GM18868 (cell line): ENCODE results near the gene QDPR.
"Not testable (repeated sequence)": the region's sequence is repeated elsewhere in the genome, so short reads cannot be mapped to it uniquely, and the experiment has no call there.

ENCODE experiments used
- ATAC-seq: cut with Tn5 transposase; IDR thresholded peaks from one replicate; pipeline ENCODE4 v1.9.1; 2021; ENCODE audit warnings: mild to moderate bottlenecking, moderate library complexity; ENCODE audit not compliant: unreplicated experiment

QDPR gene

GRCh38 chr4:17492058-17492741, 19.7 kb downstream of the QDPR start:
- ATAC-seq: no peak

GRCh38 chr4:17491196-17491595, 20.7 kb downstream of the QDPR start:
- no peak for ATAC-seq

GRCh38 chr4:17490575-17491059, 21.3 kb downstream of the QDPR start:
- no peak for ATAC-seq

- no peak for ATAC-seq
Observed at GRCh38 chr4:17489721-17490120, 22.2 kb downstream of the QDPR start.

- ATAC-seq: no peak
Observed at GRCh38 chr4:17489123-17489522, 22.8 kb downstream of the QDPR start.

GRCh38 chr4:17482716-17483115, 29.2 kb downstream of the QDPR start:
- no peak for ATAC-seq

- no peak for ATAC-seq
Observed at GRCh38 chr4:17480955-17481354, 30.9 kb downstream of the QDPR start.

GRCh38 chr4:17480210-17480927, 31.5 kb downstream of the QDPR start:
- ATAC-seq: no peak

GRCh38 chr4:17477774-17478472, 34.0 kb downstream of the QDPR start:
- ATAC-seq: no peak

GRCh38 chr4:17476853-17477252, 35.0 kb downstream of the QDPR start:
- no peak for ATAC-seq

GRCh38 chr4:17475481-17475880, 36.4 kb downstream of the QDPR start:
- ATAC-seq: no peak

- ATAC-seq: no peak
Observed at GRCh38 chr4:17469931-17470674, 41.8 kb downstream of the QDPR start.

- ATAC-seq: no peak
Observed at GRCh38 chr4:17468619-17469221, 43.2 kb downstream of the QDPR start.

- no peak for ATAC-seq
Observed at GRCh38 chr4:17463606-17464005, 48.3 kb downstream of the QDPR start.

- ATAC-seq: no peak
Observed at GRCh38 chr4:17450269-17450804, 61.6 kb downstream of the QDPR start.

- no peak for ATAC-seq
Observed at GRCh38 chr4:17448689-17449088, 63.2 kb downstream of the QDPR start.

- ATAC-seq: peak; percentile 97
Observed at GRCh38 chr4:17447675-17448298, 64.1 kb downstream of the QDPR start.

- no peak for ATAC-seq
Observed at GRCh38 chr4:17447056-17447455, 64.8 kb downstream of the QDPR start.

- ATAC-seq: not testable (repeated sequence)
Observed at GRCh38 chr4:17442477-17442876, 69.4 kb downstream of the QDPR start.

GRCh38 chr4:17437396-17437795, 74.5 kb downstream of the QDPR start:
- ATAC-seq: no peak
